CD14-positive monocyte (primary cell): Measurements from ENCODE around the gene FBXO36. TPM values are rescaled to one million over a fixed set of nuclear protein-coding genes. Genes with fewer than 3 reads are reported as not detected.

Experiments
- DNase-seq, 3 donors: peaks; one replicate each; pipeline ENCODE4 v3.0.0-alpha.2; 2011 to 2022
- H2AFZ ChIP-seq: 2 replicates; pipeline ENCODE4 v1.6.0; 2012; ENCODE audit warnings: mild to moderate bottlenecking, low read depth, low read length, inconsistent platforms; ENCODE audit not compliant: insufficient read depth, poor library complexity, severe bottlenecking
- H3K27ac ChIP-seq, 2 donors: 1 replicate in 1 of 2; 2 replicates in 1 of 2; pipeline ENCODE4 v1.5.1; 2012 to 2013; ENCODE audit warnings: low read length in 2 of 2, control low read depth in 1 of 2, inconsistent platforms in 1 of 2, low read depth in 1 of 2, mild to moderate bottlenecking in 1 of 2
- H3K27me3 ChIP-seq, 2 donors: one replicate each; pipeline versions ENCODE4 v1.6.0 to v1.6.1; 2011 to 2013; ENCODE audit warnings: low read length in 2 of 2; ENCODE audit not compliant: control insufficient read depth in 2 of 2, insufficient read depth in 2 of 2
- H3K36me3 ChIP-seq, 2 donors: replicated peaks in 1 of 2; 1 replicate in 1 of 2; 2 replicates in 1 of 2; pipeline versions ENCODE4 v1.5.1 to v1.6.1; 2012 to 2013; ENCODE audit warnings: low read length in 2 of 2, control low read depth in 1 of 2, inconsistent platforms in 1 of 2, mild to moderate bottlenecking in 1 of 2; ENCODE audit not compliant: insufficient read depth in 2 of 2, control insufficient read depth in 1 of 2
- H3K4me1 ChIP-seq, 2 donors: 1 replicate in 1 of 2; 2 replicates in 1 of 2; pipeline versions ENCODE4 v1.5.1 to v1.6.1; 2012 to 2013; ENCODE audit warnings: low read length in 2 of 2, control low read depth in 1 of 2, inconsistent platforms in 1 of 2, mild to moderate bottlenecking in 1 of 2, moderate library complexity in 1 of 2; ENCODE audit not compliant: insufficient read depth in 2 of 2, control insufficient read depth in 1 of 2
- H3K4me2 ChIP-seq: replicated peaks from 2 replicates; pipeline ENCODE3; 2012; ENCODE audit warnings: low read length, moderate library complexity, mild to moderate bottlenecking; ENCODE audit not compliant: poor library complexity, severe bottlenecking; ENCODE audit errors: extremely low read depth
- H3K4me3 ChIP-seq, 3 experiments: fragments of 200-600 bp in 1 of 3; sonication (generic) in 1 of 3; replicated peaks in 1 of 3; 1 replicate in 2 of 3; 2 replicates in 1 of 3; pipeline ENCODE4 v1.5.1; 2011 to 2013; ENCODE audit warnings: low read length in 3 of 3, mild to moderate bottlenecking in 3 of 3, control low read depth in 2 of 3, low read depth in 2 of 3, inconsistent platforms in 1 of 3, moderate library complexity in 1 of 3
- H3K79me2 ChIP-seq: 2 replicates; pipeline ENCODE4 v1.6.0; 2012; ENCODE audit warnings: mild to moderate bottlenecking, control low read depth, inconsistent platforms, low read length, moderate library complexity; ENCODE audit not compliant: insufficient read depth
- H3K9ac ChIP-seq: 2 replicates; pipeline ENCODE4 v1.6.0; 2017; ENCODE audit warnings: low read length, mild to moderate bottlenecking; ENCODE audit not compliant: insufficient read depth, poor library complexity, severe bottlenecking
- H3K9me3 ChIP-seq, 2 donors: replicated peaks in 1 of 2; 1 replicate in 1 of 2; 2 replicates in 1 of 2; pipeline versions ENCODE4 v1.5.1 to v1.6.1; 2012 to 2013; ENCODE audit warnings: low read length in 2 of 2, control low read depth in 1 of 2; ENCODE audit not compliant: control insufficient read depth in 1 of 2, insufficient read depth in 1 of 2
- H4K20me1 ChIP-seq: 2 replicates; pipeline ENCODE4 v1.6.0; 2012; ENCODE audit warnings: mild to moderate bottlenecking, low read length, control low read depth, moderate library complexity; ENCODE audit not compliant: insufficient read depth
- H3K27ac Mint-ChIP-seq, 7 donors: one replicate each; pipeline ENCODE4 v1.8.0; 2020; ENCODE audit warnings: mild to moderate bottlenecking in 7 of 7, mixed read lengths in 7 of 7, moderate library complexity in 6 of 7, inconsistent platforms in 2 of 7
- H3K27me3 Mint-ChIP-seq, 3 donors: one replicate each; pipeline ENCODE4 v1.8.0; 2021 to 2022; ENCODE audit warnings: low read depth in 3 of 3, mild to moderate bottlenecking in 3 of 3, mixed read lengths in 3 of 3, moderate library complexity in 3 of 3, inconsistent platforms in 1 of 3
- H3K36me3 Mint-ChIP-seq, 2 donors: one replicate each; pipeline ENCODE4 v1.8.0; 2020; ENCODE audit warnings: mixed read lengths in 2 of 2, inconsistent platforms in 1 of 2, mild to moderate bottlenecking in 1 of 2
- H3K4me1 Mint-ChIP-seq: one replicate; pipeline ENCODE4 v1.8.0; 2020; ENCODE audit warnings: mild to moderate bottlenecking, mixed read lengths
- H3K4me3 Mint-ChIP-seq, 2 donors: one replicate each; pipeline ENCODE4 v1.8.0; 2020; ENCODE audit warnings: mild to moderate bottlenecking in 2 of 2, mixed read lengths in 2 of 2, moderate library complexity in 1 of 2
- H3K9me3 Mint-ChIP-seq, 7 donors: one replicate each; pipeline ENCODE4 v1.8.0; 2020 to 2022; ENCODE audit warnings: mixed read lengths in 7 of 7, mild to moderate bottlenecking in 6 of 7, moderate library complexity in 6 of 7, inconsistent platforms in 2 of 7
- WGBS: methylation state at CpG from one replicate; pipeline ENCODE4 v1.1.5; 2013; ENCODE audit warnings: missing lambda C conversion rate; ENCODE audit not compliant: insufficient coverage; 5-methylcytosine and 5-hydroxymethylcytosine counted together
- intact Hi-C, 2 donors: fragments of 100-400 bp; cut with micrococcal nuclease; formaldehyde crosslinking; loops; one replicate each; pipeline versions ENCODE4 v1.15.0 to v1.15.1; 2023
- polyA plus RNA-seq, 3 donors: library from polyadenylated mRNA; depleted of rRNA in 1 of 3; unstranded in 2 of 3; stranded (reverse) in 1 of 3; fragments of 300-500 nt in 2 of 3; fragments of >200 nt in 1 of 3; fragmentation: Illumina TruSeq in 2 of 3; gene quantifications; 1 replicate in 2 of 3; 2 replicates in 1 of 3; pipeline ENCODE4 v1.2.3, GENCODE V29; 2012 to 2021
- TF ChIP-seq, protein P1 (sequence below): fragments of 200-600 bp; IDR thresholded peaks from one replicate; pipeline ENCODE4 v1.8.0; 2022; ENCODE audit warnings: antibody characterized with exemption, mild to moderate bottlenecking

The FBXO36 gene
- polyA plus RNA-seq, 3 donors: 0.52 to 0.90 (median 0.72) TPM

DNA sequence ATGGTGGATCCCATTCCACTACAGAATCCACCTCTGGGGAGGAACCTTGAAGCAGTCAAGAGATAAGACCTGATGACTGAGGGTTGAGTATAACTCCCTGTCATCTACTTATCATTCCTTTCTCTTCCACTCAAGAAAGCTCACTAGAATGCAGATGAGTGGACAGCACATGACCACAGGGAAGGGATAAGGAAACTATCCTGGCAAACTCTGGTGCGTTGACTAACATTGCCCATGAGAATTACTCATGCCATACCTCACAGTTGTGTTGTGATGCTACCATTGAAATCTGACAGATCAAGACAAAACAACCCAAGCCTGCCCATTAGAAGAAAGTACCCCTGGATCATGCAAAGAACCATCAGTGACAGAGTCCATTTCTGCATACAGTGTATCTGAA, 119.9 kb downstream of the FBXO36 start:
- Histone ChIP-seq H3K4me3 (no peak overlapping the region), H3K79me2 (no peaks in the 10 kb centered on the region), H2AFZ (no peak overlapping the region), H3K27me3 (no peaks in the 10 kb centered on the region), H4K20me1 (no peaks in the 10 kb centered on the region), H3K4me2 (no peak overlapping the region), H3K27ac (no peak overlapping the region), H3K36me3 (no peaks in the 10 kb centered on the region), H3K4me1 (no peaks in the 10 kb centered on the region), H3K9me3 (no peaks in the 10 kb centered on the region), H3K9ac (no peak overlapping the region)
- no peak for DNase-seq
- H3K9me3 Mint-ChIP-seq: peaks cover 0 to 5% (median 3%) of the 10 kb centered on the region in 7 donors
- no peak overlapping the region for H3K4me3 Mint-ChIP-seq
- TF ChIP-seq, protein P1, sequence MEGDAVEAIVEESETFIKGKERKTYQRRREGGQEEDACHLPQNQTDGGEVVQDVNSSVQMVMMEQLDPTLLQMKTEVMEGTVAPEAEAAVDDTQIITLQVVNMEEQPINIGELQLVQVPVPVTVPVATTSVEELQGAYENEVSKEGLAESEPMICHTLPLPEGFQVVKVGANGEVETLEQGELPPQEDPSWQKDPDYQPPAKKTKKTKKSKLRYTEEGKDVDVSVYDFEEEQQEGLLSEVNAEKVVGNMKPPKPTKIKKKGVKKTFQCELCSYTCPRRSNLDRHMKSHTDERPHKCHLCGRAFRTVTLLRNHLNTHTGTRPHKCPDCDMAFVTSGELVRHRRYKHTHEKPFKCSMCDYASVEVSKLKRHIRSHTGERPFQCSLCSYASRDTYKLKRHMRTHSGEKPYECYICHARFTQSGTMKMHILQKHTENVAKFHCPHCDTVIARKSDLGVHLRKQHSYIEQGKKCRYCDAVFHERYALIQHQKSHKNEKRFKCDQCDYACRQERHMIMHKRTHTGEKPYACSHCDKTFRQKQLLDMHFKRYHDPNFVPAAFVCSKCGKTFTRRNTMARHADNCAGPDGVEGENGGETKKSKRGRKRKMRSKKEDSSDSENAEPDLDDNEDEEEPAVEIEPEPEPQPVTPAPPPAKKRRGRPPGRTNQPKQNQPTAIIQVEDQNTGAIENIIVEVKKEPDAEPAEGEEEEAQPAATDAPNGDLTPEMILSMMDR: no peak
- no peaks in the 10 kb centered on the region for H3K4me1 Mint-ChIP-seq
- WGBS: no CpG with 5 or more reads among the region's 1 CpG
- intact Hi-C loops: no loop called here
- no peak overlapping the region for H3K27ac Mint-ChIP-seq
- no peaks in the 10 kb centered on the region for H3K36me3 Mint-ChIP-seq
- peaks cover 0 to 3% (median 0%) of the 10 kb centered on the region in 3 donors for H3K27me3 Mint-ChIP-seq

DNA sequence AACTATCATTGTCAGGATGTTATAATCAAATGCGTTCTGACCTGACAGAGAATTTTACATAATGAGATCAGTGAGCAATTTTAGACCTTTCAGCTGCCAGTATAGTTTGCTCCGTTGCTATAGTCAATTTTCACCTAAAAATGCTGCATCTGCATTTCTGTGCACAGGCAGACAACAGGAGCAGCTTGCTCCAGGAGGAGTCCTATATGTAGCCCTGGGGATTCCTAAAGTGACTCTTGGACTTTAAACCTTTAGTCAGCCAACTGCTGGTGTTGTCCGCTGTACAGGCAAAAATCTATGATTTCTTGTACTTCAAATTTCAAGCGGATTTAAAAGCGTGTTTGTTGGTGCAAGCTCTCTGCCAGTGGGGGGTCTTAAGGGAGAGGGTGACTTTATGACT, 120.7 kb downstream of the FBXO36 start:
- Histone ChIP-seq H3K4me3 (no peak overlapping the region), H3K79me2 (no peaks in the 10 kb centered on the region), H3K9ac (no peak overlapping the region), H4K20me1 (no peaks in the 10 kb centered on the region), H2AFZ (no peak overlapping the region), H3K4me1 (no peaks in the 10 kb centered on the region), H3K9me3 (no peaks in the 10 kb centered on the region), H3K36me3 (no peaks in the 10 kb centered on the region), H3K27ac (no peak overlapping the region), H3K4me2 (no peak overlapping the region), H3K27me3 (no peaks in the 10 kb centered on the region)
- Mint-ChIP-seq H3K36me3 (no peaks in the 10 kb centered on the region), H3K9me3 (peaks cover 0 to 5% (median 3%) of the 10 kb centered on the region in 7 donors), H3K4me1 (no peaks in the 10 kb centered on the region), H3K27me3 (peaks cover 0 to 3% (median 0%) of the 10 kb centered on the region in 3 donors), H3K4me3 (no peak overlapping the region), H3K27ac (no peak overlapping the region)
- intact Hi-C loops: no loop called here
- 93% methylated on average over 3 of the region's 5 CpGs for WGBS
- TF ChIP-seq, protein P1: no peak
- DNase-seq: no peak
